Activated B cell treated with CpG ODN at 0.5 μM for 24 hours (primary cell): ENCODE results near the gene KIF12. TPM values are rescaled to one million over a fixed set of nuclear protein-coding genes. Genes with fewer than 3 reads are reported as not detected.

Source experiments
- ATAC-seq: fragments of 200-7000 bp; cut with Tn5 transposase; one replicate; pipeline ENCODE4 v1.10.0; 2021; ENCODE audit warnings: low read depth, mild to moderate bottlenecking, moderate library complexity
- CTCF ChIA-PET: fragments of 350-600 bp; sonication (Branson Sonifier 250); formaldehyde crosslinking; loops from one replicate; lab custom pipeline; 2021; ENCODE audit warnings: antibody characterized with exemption; lab: Charles Lee
- POLR2A ChIA-PET: fragments of 350-600 bp; sonication (Branson Sonifier 250); formaldehyde crosslinking; loops from one replicate; lab custom pipeline; 2021; ENCODE audit warnings: antibody characterized with exemption; lab: Charles Lee
- DNase-seq: peaks from one replicate; pipeline ENCODE4 v3.0.0; 2022
- H3K27ac Mint-ChIP-seq: one replicate; pipeline ENCODE4 v1.8.0; 2020; ENCODE audit warnings: mixed read lengths
- H3K27me3 Mint-ChIP-seq: one replicate; pipeline ENCODE4 v1.8.0; 2021; ENCODE audit warnings: mixed read lengths
- H3K36me3 Mint-ChIP-seq: one replicate; pipeline ENCODE4 v1.8.0; 2021; ENCODE audit warnings: low read depth, mixed read lengths
- H3K4me1 Mint-ChIP-seq: one replicate; pipeline ENCODE4 v1.8.0; 2021; ENCODE audit warnings: mixed read lengths
- H3K4me3 Mint-ChIP-seq: one replicate; pipeline ENCODE4 v1.8.0; 2020; ENCODE audit warnings: mild to moderate bottlenecking, mixed read lengths
- H3K9me3 Mint-ChIP-seq: one replicate; pipeline ENCODE4 v1.8.0; 2020; ENCODE audit warnings: mixed read lengths
- intact Hi-C: fragments of 100-400 bp; cut with micrococcal nuclease; formaldehyde crosslinking; loops from one replicate; pipeline ENCODE4 v1.15.1; 2024
- total RNA-seq: library from RNA; stranded (reverse); gene quantifications from 2 replicates; pipeline ENCODE4 v1.2.3, GENCODE V29; 2022
- TF ChIP-seq, protein P1 (sequence below): fragments of 200-600 bp; IDR thresholded peaks from one replicate; pipeline ENCODE4 v1.8.0; 2022; ENCODE audit warnings: antibody characterized with exemption, mild to moderate bottlenecking

The KIF12 gene
- total RNA-seq, 1 donor from 2014 or later = not detected

DNA sequence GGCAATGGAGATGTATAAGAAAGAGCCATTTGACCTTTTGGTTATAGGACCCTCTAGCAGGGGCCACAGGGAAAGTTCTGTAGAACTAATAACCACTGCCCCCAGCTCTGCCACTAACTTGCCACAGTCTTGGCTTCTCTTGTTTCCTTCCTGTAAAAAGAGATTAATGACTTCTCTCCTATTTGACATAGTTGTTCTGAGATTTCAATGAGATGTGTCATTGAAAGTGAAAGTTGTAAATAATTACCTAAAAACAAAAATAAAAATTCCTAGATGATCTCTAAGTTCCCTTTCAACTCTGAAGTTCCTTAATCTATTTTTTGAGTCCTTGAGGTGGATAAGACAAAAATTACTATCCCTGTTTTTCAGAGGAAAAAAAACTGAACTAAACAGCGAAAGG is 1.4 kb upstream of the KIF12 start:
- intact Hi-C loops = no loop called here
- POLR2A ChIA-PET = no interaction called here
- CTCF ChIA-PET = interaction anchor here (1.1 kb wide), 1 partner anchor 16 kb away, joined by 3 read pairs; no protein-coding TSS in a partner anchor

DNA sequence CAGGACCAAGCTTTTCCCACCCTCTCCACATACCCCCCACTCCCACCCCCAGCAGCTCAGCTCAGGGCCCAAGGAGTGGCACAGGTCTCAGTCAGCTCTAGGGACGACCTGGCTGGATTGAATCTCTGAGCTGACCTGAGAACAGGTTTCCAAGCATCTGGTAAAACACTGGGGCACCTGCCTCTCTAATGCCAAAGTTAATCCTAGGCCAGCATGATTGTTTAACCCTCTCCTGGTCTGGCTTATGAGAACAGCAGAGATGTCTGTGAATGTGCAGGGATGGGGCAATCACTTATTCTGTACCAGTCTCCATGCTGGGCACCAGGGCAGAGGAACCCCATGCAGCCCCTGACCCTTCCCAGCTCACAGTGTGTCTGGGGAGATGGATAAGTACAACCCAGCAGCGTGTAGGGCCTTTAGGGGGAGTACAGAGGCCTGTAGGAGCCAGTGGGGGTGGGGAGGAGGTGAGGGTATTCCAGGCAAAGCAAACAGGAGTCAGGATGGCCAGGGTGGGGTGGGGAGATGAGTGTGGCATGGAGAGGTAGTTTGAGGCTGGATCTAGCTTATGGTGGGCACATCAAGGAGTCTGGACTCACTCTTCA is 678 bp upstream of the KIF12 start:
- H3K27ac Mint-ChIP-seq = no peak overlapping the region
- TF ChIP-seq, protein P1, sequence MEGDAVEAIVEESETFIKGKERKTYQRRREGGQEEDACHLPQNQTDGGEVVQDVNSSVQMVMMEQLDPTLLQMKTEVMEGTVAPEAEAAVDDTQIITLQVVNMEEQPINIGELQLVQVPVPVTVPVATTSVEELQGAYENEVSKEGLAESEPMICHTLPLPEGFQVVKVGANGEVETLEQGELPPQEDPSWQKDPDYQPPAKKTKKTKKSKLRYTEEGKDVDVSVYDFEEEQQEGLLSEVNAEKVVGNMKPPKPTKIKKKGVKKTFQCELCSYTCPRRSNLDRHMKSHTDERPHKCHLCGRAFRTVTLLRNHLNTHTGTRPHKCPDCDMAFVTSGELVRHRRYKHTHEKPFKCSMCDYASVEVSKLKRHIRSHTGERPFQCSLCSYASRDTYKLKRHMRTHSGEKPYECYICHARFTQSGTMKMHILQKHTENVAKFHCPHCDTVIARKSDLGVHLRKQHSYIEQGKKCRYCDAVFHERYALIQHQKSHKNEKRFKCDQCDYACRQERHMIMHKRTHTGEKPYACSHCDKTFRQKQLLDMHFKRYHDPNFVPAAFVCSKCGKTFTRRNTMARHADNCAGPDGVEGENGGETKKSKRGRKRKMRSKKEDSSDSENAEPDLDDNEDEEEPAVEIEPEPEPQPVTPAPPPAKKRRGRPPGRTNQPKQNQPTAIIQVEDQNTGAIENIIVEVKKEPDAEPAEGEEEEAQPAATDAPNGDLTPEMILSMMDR = no peak
- H3K27me3 Mint-ChIP-seq = peaks cover 31% of the 10 kb centered on the region
- H3K36me3 Mint-ChIP-seq = no peaks in the 10 kb centered on the region
- DNase-seq (no peak), ATAC-seq (no peak)
- peaks cover 6% of the 10 kb centered on the region for H3K9me3 Mint-ChIP-seq
- H3K4me1 Mint-ChIP-seq = peaks cover 8% of the 10 kb centered on the region
- intact Hi-C loops = no loop called here
- no peak overlapping the region for H3K4me3 Mint-ChIP-seq
- CTCF ChIA-PET = interaction anchor here (0.9 to 1.4 kb wide), 2 partner anchors 8 to 17 kb away, joined by 3 to 4 read pairs; no protein-coding TSS in a partner anchor
- POLR2A ChIA-PET = no interaction called here

More for the DNA sequence above, 1.4 kb upstream of the KIF12 start:
- TF ChIP-seq, protein P1 = no peak
- peaks cover 27% of the 10 kb centered on the region for H3K27me3 Mint-ChIP-seq
- peaks cover 8% of the 10 kb centered on the region for H3K4me1 Mint-ChIP-seq
- DNase-seq (no peak), ATAC-seq (no peak)
- no peak overlapping the region for H3K4me3 Mint-ChIP-seq
- H3K36me3 Mint-ChIP-seq = no peaks in the 10 kb centered on the region
- H3K27ac Mint-ChIP-seq = no peak overlapping the region
- H3K9me3 Mint-ChIP-seq = peaks cover 6% of the 10 kb centered on the region

DNA sequence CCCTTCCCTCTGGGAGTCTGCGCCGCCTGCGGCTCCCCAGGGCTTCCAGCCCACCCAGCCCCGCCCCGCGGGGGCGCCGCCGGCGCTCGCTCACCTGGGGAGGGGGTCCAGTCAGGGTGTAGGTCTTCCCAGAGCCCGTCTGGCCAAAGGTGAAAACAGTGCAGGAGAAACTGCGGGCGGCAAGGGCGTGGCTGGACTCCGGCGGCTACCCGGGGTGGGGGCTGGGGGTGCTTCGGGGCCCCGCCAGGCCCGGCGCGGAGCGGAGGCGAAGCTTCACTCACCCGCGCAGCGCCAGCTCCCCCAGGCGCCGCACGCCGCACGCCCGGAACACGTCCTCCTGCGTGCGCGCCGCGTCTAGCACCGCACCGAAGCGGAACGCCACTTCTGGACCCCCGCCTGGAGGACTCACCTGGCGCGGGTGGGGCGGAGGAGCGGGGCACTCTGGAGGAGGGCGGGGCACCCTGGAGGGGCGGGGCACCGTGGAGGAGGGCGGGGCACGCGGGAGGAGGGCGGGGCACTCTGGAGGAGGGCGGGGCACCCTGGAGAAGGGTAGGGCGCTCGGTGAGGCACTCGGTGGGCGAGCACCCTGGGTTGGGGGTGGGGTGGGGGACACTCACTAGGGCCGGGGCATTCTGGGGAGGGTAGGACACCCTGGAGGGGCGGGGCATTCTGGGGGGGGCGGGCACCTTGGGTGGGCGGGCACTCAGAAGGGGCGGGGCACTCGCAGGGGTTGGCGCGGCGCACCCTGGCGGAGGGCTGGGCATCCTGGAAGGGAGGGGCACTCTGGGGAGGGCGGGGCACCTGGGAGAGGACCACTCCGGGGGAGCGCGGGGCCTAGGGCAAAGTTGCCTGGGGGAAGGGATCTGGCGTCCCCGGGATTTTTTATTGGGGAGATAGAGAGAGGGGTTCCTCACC is 814 bp downstream of the KIF12 start:
- ChIA-PET POLR2A (no interaction called here), CTCF (no interaction called here)
- no peak overlapping the region for H3K4me3 Mint-ChIP-seq
- ATAC-seq (peak; percentile 68), DNase-seq (no peak)
- intact Hi-C loops = no loop called here
- H3K36me3 Mint-ChIP-seq = no peaks in the 10 kb centered on the region
- H3K9me3 Mint-ChIP-seq = peaks cover 6% of the 10 kb centered on the region
- H3K27ac Mint-ChIP-seq = no peak overlapping the region
- TF ChIP-seq, protein P1 = no peak
- H3K27me3 Mint-ChIP-seq = peaks cover 35% of the 10 kb centered on the region
- peaks cover 8% of the 10 kb centered on the region for H3K4me1 Mint-ChIP-seq

DNA sequence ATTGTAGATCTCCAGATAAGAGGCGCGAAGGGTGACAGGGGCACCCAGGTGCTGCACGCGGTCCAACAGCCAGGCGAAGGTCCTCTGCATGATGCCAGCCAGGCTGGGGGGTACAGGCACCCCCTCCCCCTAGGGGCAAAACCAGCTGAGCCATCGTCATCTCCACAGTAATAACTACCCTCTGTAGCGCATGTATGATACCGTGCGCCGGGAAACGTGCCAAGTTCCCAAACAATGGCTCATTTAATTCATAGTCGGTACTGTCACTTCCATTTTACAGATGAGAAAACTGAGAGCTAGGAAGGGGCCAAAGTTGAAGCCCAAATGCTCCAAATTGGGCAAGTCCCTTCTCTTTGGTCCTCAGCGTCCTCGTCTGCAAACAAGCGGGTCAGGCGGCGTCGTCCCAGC is 1.5 kb downstream of the KIF12 start:
- Mint-ChIP-seq H3K27me3 (peaks cover 35% of the 10 kb centered on the region), H3K9me3 (peaks cover 5% of the 10 kb centered on the region), H3K27ac (no peak overlapping the region), H3K4me3 (peak overlapping the region; percentile 44), H3K36me3 (no peaks in the 10 kb centered on the region), H3K4me1 (peaks cover 8% of the 10 kb centered on the region)
- DNase-seq = no peak
- ChIA-PET CTCF (no interaction called here), POLR2A (no interaction called here)
- ATAC-seq = no peak
- intact Hi-C loops = no loop called here
- TF ChIP-seq, protein P1 = no peak
